OCI-LY7 (cell line): ENCODE measurements around the gene FFAR4. TPM values are rescaled to one million over a fixed set of nuclear protein-coding genes. Genes with fewer than 3 reads are reported as not detected.
A peak's percentile ranks its signal among the peaks of the same experiment; 100 is the strongest.
"Not testable (repeated sequence)": the region's sequence is repeated elsewhere in the genome, so short reads cannot be mapped to it uniquely, and the experiment has no call there.

Source experiments
- BruUV-seq: library from RNA; stranded (reverse); fragments of 400-500 nt; replicated peaks from 2 replicates; lab custom pipeline; 2021; lab: Mats Ljungman, UMichigan
- CTCF ChIA-PET: fragments of 300-600 bp; sonication (Branson Sonifier 250); formaldehyde crosslinking; loops from one replicate; lab custom pipeline; 2022; ENCODE audit warnings: antibody characterized with exemption; ENCODE audit not compliant: unreplicated experiment; lab: Charles Lee
- POLR2A ChIA-PET: fragments of 300-600 bp; sonication (Branson Sonifier 250); formaldehyde crosslinking; loops from one replicate; lab custom pipeline; 2022; ENCODE audit warnings: antibody characterized with exemption; lab: Charles Lee
- DNase-seq: peaks from one replicate; pipeline ENCODE4 v3.0.0-alpha.2; 2015; ENCODE audit warnings: low spot score
- H2AFZ ChIP-seq: fragments of 200-600 bp; sonication (generic), shearing (Covaris generic); 2 replicates; pipeline ENCODE4 v1.6.1; 2014; ENCODE audit warnings: mild to moderate bottlenecking, antibody characterized with exemption, low read length, moderate library complexity
- H3K27ac ChIP-seq: fragments of 200-600 bp; sonication (generic); 2 replicates; pipeline ENCODE4 v1.5.1; 2014; ENCODE audit warnings: mixed run types, low read depth, mild to moderate bottlenecking, moderate library complexity, low read length, inconsistent platforms; ENCODE audit not compliant: poor library complexity, severe bottlenecking
- H3K36me3 ChIP-seq: fragments of 200-600 bp; sonication (generic); 2 replicates; pipeline ENCODE4 v1.6.1; 2014; ENCODE audit warnings: mild to moderate bottlenecking, antibody characterized with exemption, low read length, moderate library complexity, mixed read lengths; ENCODE audit not compliant: insufficient read depth
- H3K4me1 ChIP-seq: fragments of 200-600 bp; sonication (generic); 2 replicates; pipeline ENCODE4 v1.5.1; 2014; ENCODE audit warnings: mild to moderate bottlenecking, low read length; ENCODE audit not compliant: insufficient read depth, poor library complexity, severe bottlenecking
- H3K4me2 ChIP-seq: fragments of 200-600 bp; sonication (generic); 2 replicates; pipeline ENCODE4 v1.6.1; 2014; ENCODE audit warnings: mild to moderate bottlenecking, low read length
- H3K4me3 ChIP-seq: fragments of 200-600 bp; sonication (generic); 2 replicates; pipeline ENCODE4 v1.5.1; 2014; ENCODE audit warnings: mild to moderate bottlenecking, low read depth, low read length; ENCODE audit not compliant: poor library complexity, severe bottlenecking
- H3K79me2 ChIP-seq: fragments of 200-600 bp; sonication (generic); 2 replicates; pipeline ENCODE4 v1.6.1; 2016; ENCODE audit warnings: low read depth, mild to moderate bottlenecking, low read length, moderate library complexity, mixed read lengths; ENCODE audit not compliant: insufficient read depth
- H3K9me2 ChIP-seq: fragments of 200-600 bp; sonication (generic); 2 replicates; pipeline ENCODE4 v1.6.1; 2016; ENCODE audit warnings: mild to moderate bottlenecking, low read length, mixed read lengths; ENCODE audit not compliant: insufficient read depth
- H3K9me3 ChIP-seq: fragments of 200-600 bp; sonication (generic); 2 replicates; pipeline ENCODE4 v1.6.1; 2014; ENCODE audit warnings: mild to moderate bottlenecking, mixed run types, low read length, mixed read lengths
- H4K20me1 ChIP-seq: fragments of 200-600 bp; sonication (generic); 2 replicates; pipeline ENCODE4 v1.6.1; 2014; ENCODE audit warnings: mild to moderate bottlenecking, antibody characterized with exemption, low read length, moderate library complexity, mixed read lengths; ENCODE audit not compliant: insufficient read depth
- CTCF ChIP-seq: fragments of 200-600 bp; sonication (generic); conservative IDR thresholded peaks from 2 replicates; pipeline ENCODE4 v1.5.1; 2014; ENCODE audit warnings: mild to moderate bottlenecking, antibody characterized with exemption, low read length, moderate library complexity, mixed read lengths
- EZH2phosphoT487 ChIP-seq: fragments of 200-600 bp; sonication (generic); IDR thresholded peaks from 2 replicates; pipeline ENCODE4 v1.6.1; 2018; ENCODE audit warnings: low read depth, borderline replicate concordance, mild to moderate bottlenecking, mixed run types, antibody characterized with exemption, low read length, moderate library complexity, mixed read lengths
- intact Hi-C: fragments of 100-400 bp; cut with micrococcal nuclease; formaldehyde crosslinking; loops from one replicate; pipeline ENCODE4 v1.10.0; 2022; ENCODE audit not compliant: unreplicated experiment
- total RNA-seq, 2 experiments: library from RNA; depleted of rRNA in 1 of 2; stranded (reverse); fragments of >200 nt in 1 of 2; shearing (Covaris generic) in 1 of 2; gene quantifications; 2 replicates each; pipeline ENCODE4 v1.2.3, GENCODE V29; 2014 to 2022

FFAR4 gene
- total RNA-seq, 2 experiments from 2014 or later: not detected

GRCh38 chr10:93542358-93542791 lies 24.1 kb upstream of the FFAR4 start:
- Histone ChIP-seq H3K27ac (no peak overlapping the region), H3K4me1 (peaks cover 9% of the 10 kb centered on the region), H2AFZ (no peak overlapping the region), H3K9me2 (no peaks in the 10 kb centered on the region), H3K9me3 (no peaks in the 10 kb centered on the region), H4K20me1 (no peaks in the 10 kb centered on the region), H3K36me3 (no peaks in the 10 kb centered on the region), H3K79me2 (no peaks in the 10 kb centered on the region), H3K4me3 (no peak overlapping the region), H3K4me2 (no peak overlapping the region)
- no TSS peak for BruUV-seq
- ChIA-PET POLR2A (interaction anchor here (0.6 to 1.2 kb wide), 2 partner anchors 10 to 159 kb away, joined by 3 read pairs; no protein-coding TSS in a partner anchor), CTCF (no interaction called here)
- intact Hi-C loops: no loop called here
- no peak for DNase-seq
- TF ChIP-seq CTCF: peak; percentile 11; the same call in 1 of the 2 replicates
- TF ChIP-seq EZH2phosphoT487: no peak

GRCh38 chr10:93546995-93547394 lies 19.5 kb upstream of the FFAR4 start:
- H3K9me3 ChIP-seq, H3K4me3 ChIP-seq, DNase-seq, H3K4me1 ChIP-seq, H3K79me2 ChIP-seq, BruUV-seq, CTCF ChIA-PET, H3K9me2 ChIP-seq, H3K4me2 ChIP-seq, H3K36me3 ChIP-seq, H4K20me1 ChIP-seq, H3K27ac ChIP-seq, intact Hi-C loops, H2AFZ ChIP-seq: not testable (repeated sequence)
- POLR2A ChIA-PET: interaction anchor here (0.7 kb wide), 1 partner anchor 16 kb away, joined by 3 read pairs; no protein-coding TSS in a partner anchor

- ChIA-PET CTCF (no interaction called here), POLR2A (no interaction called here)
- Histone ChIP-seq H3K9me3 (no peaks in the 10 kb centered on the region), H4K20me1 (no peaks in the 10 kb centered on the region), H3K27ac (no peak overlapping the region), H3K4me3 (no peak overlapping the region), H3K4me2 (no peak overlapping the region), H3K4me1 (peaks cover 9% of the 10 kb centered on the region), H3K79me2 (no peaks in the 10 kb centered on the region), H3K9me2 (no peaks in the 10 kb centered on the region), H2AFZ (no peak overlapping the region), H3K36me3 (no peaks in the 10 kb centered on the region)
- no peak for DNase-seq
- intact Hi-C loops: no loop called here
- BruUV-seq: no TSS peak
- TF ChIP-seq CTCF (no peak), EZH2phosphoT487 (no peak)
Measured at GRCh38 chr10:93547522-93547921, 18.9 kb upstream of the FFAR4 start.
